OCI-LY7 (cell line): Measurements from ENCODE around the gene PUS7L. TPM values are rescaled to one million over a fixed set of nuclear protein-coding genes. Genes with fewer than 3 reads are reported as not detected.

Experiments used
- BruUV-seq: library from RNA; stranded (reverse); fragments of 400-500 nt; replicated peaks from 2 replicates; lab custom pipeline; 2021; lab: Mats Ljungman, UMichigan
- CTCF ChIA-PET: fragments of 300-600 bp; sonication (Branson Sonifier 250); formaldehyde crosslinking; loops from one replicate; lab custom pipeline; 2022; ENCODE audit warnings: antibody characterized with exemption; ENCODE audit not compliant: unreplicated experiment; lab: Charles Lee
- POLR2A ChIA-PET: fragments of 300-600 bp; sonication (Branson Sonifier 250); formaldehyde crosslinking; loops from one replicate; lab custom pipeline; 2022; ENCODE audit warnings: antibody characterized with exemption; lab: Charles Lee
- DNase-seq: peaks from one replicate; pipeline ENCODE4 v3.0.0-alpha.2; 2015; ENCODE audit warnings: low spot score
- H2AFZ ChIP-seq: fragments of 200-600 bp; sonication (generic), shearing (Covaris generic); 2 replicates; pipeline ENCODE4 v1.6.1; 2014; ENCODE audit warnings: mild to moderate bottlenecking, antibody characterized with exemption, low read length, moderate library complexity
- H3K27ac ChIP-seq: fragments of 200-600 bp; sonication (generic); 2 replicates; pipeline ENCODE4 v1.5.1; 2014; ENCODE audit warnings: mixed run types, low read depth, mild to moderate bottlenecking, moderate library complexity, low read length, inconsistent platforms; ENCODE audit not compliant: poor library complexity, severe bottlenecking
- H3K36me3 ChIP-seq: fragments of 200-600 bp; sonication (generic); 2 replicates; pipeline ENCODE4 v1.6.1; 2014; ENCODE audit warnings: mild to moderate bottlenecking, antibody characterized with exemption, low read length, moderate library complexity, mixed read lengths; ENCODE audit not compliant: insufficient read depth
- H3K4me1 ChIP-seq: fragments of 200-600 bp; sonication (generic); 2 replicates; pipeline ENCODE4 v1.5.1; 2014; ENCODE audit warnings: mild to moderate bottlenecking, low read length; ENCODE audit not compliant: insufficient read depth, poor library complexity, severe bottlenecking
- H3K4me2 ChIP-seq: fragments of 200-600 bp; sonication (generic); 2 replicates; pipeline ENCODE4 v1.6.1; 2014; ENCODE audit warnings: mild to moderate bottlenecking, low read length
- H3K4me3 ChIP-seq: fragments of 200-600 bp; sonication (generic); 2 replicates; pipeline ENCODE4 v1.5.1; 2014; ENCODE audit warnings: mild to moderate bottlenecking, low read depth, low read length; ENCODE audit not compliant: poor library complexity, severe bottlenecking
- H3K79me2 ChIP-seq: fragments of 200-600 bp; sonication (generic); 2 replicates; pipeline ENCODE4 v1.6.1; 2016; ENCODE audit warnings: low read depth, mild to moderate bottlenecking, low read length, moderate library complexity, mixed read lengths; ENCODE audit not compliant: insufficient read depth
- H3K9me2 ChIP-seq: fragments of 200-600 bp; sonication (generic); 2 replicates; pipeline ENCODE4 v1.6.1; 2016; ENCODE audit warnings: mild to moderate bottlenecking, low read length, mixed read lengths; ENCODE audit not compliant: insufficient read depth
- H3K9me3 ChIP-seq: fragments of 200-600 bp; sonication (generic); 2 replicates; pipeline ENCODE4 v1.6.1; 2014; ENCODE audit warnings: mild to moderate bottlenecking, mixed run types, low read length, mixed read lengths
- H4K20me1 ChIP-seq: fragments of 200-600 bp; sonication (generic); 2 replicates; pipeline ENCODE4 v1.6.1; 2014; ENCODE audit warnings: mild to moderate bottlenecking, antibody characterized with exemption, low read length, moderate library complexity, mixed read lengths; ENCODE audit not compliant: insufficient read depth
- EZH2phosphoT487 ChIP-seq: fragments of 200-600 bp; sonication (generic); IDR thresholded peaks from 2 replicates; pipeline ENCODE4 v1.6.1; 2018; ENCODE audit warnings: low read depth, borderline replicate concordance, mild to moderate bottlenecking, mixed run types, antibody characterized with exemption, low read length, moderate library complexity, mixed read lengths
- intact Hi-C: fragments of 100-400 bp; cut with micrococcal nuclease; formaldehyde crosslinking; loops from one replicate; pipeline ENCODE4 v1.10.0; 2022; ENCODE audit not compliant: unreplicated experiment
- total RNA-seq, 2 experiments: library from RNA; depleted of rRNA in 1 of 2; stranded (reverse); fragments of >200 nt in 1 of 2; shearing (Covaris generic) in 1 of 2; gene quantifications; 2 replicates each; pipeline ENCODE4 v1.2.3, GENCODE V29; 2014 to 2022
- TF ChIP-seq, protein P1 (sequence below): fragments of 200-600 bp; sonication (generic); conservative IDR thresholded peaks from 2 replicates; pipeline ENCODE4 v1.5.1; 2014; ENCODE audit warnings: mild to moderate bottlenecking, antibody characterized with exemption, low read length, moderate library complexity, mixed read lengths

PUS7L gene
- total RNA-seq, 2 experiments from 2014 or later = 20.5 to 23.3 TPM

DNA sequence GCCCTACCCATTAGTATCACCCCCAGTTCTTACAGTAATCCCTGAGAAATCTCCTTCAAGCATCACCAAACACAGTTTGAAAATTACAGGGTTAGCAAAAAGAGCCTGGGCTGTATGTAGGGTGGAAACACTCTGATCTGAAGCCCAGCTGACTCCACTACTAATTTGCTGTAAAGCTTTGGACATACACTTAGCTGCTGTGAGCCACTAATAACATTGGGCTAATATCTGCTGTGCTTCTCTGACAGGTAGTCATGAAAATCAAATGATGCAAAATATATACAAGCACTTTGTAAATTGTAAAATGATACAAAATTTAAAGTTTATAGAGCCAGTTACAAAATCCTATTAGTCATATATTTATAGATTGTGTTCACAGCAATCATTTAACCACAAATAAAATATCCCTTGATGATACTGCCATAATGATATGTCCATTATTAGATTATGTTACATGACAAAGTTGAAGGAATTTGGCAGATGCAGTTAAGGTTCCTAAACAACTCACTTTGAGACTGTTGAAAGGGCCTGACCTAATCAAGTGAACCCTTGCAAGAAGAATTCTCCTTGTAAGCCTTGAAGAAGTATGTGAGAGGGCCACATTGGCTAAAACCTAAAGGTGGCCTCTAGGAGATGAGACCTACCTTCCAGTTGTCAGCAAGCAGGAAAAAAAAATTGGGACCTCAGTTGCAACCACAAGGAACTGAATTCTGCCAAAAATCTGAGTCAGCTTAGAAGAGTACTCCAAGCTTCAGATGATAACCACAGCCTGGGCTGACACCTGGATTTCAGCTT lies 28.5 kb upstream of the PUS7L start:
- CTCF ChIA-PET = no interaction called here
- H3K4me3 ChIP-seq = no peak overlapping the region
- no peak overlapping the region for H3K4me2 ChIP-seq
- no peak for DNase-seq
- H3K79me2 ChIP-seq = no peaks in the 10 kb centered on the region
- no peak overlapping the region for H2AFZ ChIP-seq
- intact Hi-C loops = no loop called here
- no peaks in the 10 kb centered on the region for H3K9me2 ChIP-seq
- peaks cover 60% of the 10 kb centered on the region for H3K36me3 ChIP-seq
- H3K27ac ChIP-seq = no peak overlapping the region
- no peaks in the 10 kb centered on the region for H4K20me1 ChIP-seq
- H3K4me1 ChIP-seq = no peaks in the 10 kb centered on the region
- no peak for TF ChIP-seq EZH2phosphoT487
- BruUV-seq = TSS peak; percentile 36
- POLR2A ChIA-PET = interaction anchor here (0.8 to 1.8 kb wide), 6 partner anchors 9 to 160 kb away, joined by 3 to 9 read pairs (median 3); no protein-coding TSS in a partner anchor
- no peaks in the 10 kb centered on the region for H3K9me3 ChIP-seq

DNA sequence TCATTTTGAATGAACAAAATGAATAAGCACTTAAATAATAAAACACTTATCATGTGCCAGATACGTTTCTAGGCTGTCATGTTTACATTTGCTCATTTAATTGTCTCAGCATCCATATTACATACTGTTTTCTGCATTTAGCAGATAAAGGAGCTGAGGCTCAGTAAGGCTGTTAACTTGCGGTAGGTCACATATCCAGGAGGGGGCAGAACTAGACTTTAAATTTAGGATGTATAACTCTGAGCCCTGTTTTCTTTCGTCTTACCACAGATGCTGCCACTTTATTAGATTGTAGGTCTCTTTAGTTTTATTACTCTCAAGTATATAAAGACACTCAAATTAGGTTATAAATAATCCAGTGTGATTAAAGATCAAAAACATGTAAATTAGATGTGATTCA lies 17.9 kb upstream of the PUS7L start:
- no peak overlapping the region for H2AFZ ChIP-seq
- ChIA-PET POLR2A (interaction anchor here (0.8 to 2.1 kb wide), 3 partner anchors 15 to 108 kb away, joined by 3 to 5 read pairs (median 4); no protein-coding TSS in a partner anchor), CTCF (interaction anchor here (0.6 to 1.1 kb wide), 2 partner anchors 59 to 106 kb away, joined by 3 to 4 read pairs; no protein-coding TSS in a partner anchor)
- H3K9me2 ChIP-seq = no peaks in the 10 kb centered on the region
- H4K20me1 ChIP-seq = no peaks in the 10 kb centered on the region
- no peak overlapping the region for H3K4me2 ChIP-seq
- no peaks in the 10 kb centered on the region for H3K9me3 ChIP-seq
- no peak for TF ChIP-seq EZH2phosphoT487
- TF ChIP-seq, protein P1, sequence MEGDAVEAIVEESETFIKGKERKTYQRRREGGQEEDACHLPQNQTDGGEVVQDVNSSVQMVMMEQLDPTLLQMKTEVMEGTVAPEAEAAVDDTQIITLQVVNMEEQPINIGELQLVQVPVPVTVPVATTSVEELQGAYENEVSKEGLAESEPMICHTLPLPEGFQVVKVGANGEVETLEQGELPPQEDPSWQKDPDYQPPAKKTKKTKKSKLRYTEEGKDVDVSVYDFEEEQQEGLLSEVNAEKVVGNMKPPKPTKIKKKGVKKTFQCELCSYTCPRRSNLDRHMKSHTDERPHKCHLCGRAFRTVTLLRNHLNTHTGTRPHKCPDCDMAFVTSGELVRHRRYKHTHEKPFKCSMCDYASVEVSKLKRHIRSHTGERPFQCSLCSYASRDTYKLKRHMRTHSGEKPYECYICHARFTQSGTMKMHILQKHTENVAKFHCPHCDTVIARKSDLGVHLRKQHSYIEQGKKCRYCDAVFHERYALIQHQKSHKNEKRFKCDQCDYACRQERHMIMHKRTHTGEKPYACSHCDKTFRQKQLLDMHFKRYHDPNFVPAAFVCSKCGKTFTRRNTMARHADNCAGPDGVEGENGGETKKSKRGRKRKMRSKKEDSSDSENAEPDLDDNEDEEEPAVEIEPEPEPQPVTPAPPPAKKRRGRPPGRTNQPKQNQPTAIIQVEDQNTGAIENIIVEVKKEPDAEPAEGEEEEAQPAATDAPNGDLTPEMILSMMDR = peak; percentile 80
- BruUV-seq = no TSS peak
- no peak overlapping the region for H3K27ac ChIP-seq
- H3K4me1 ChIP-seq = no peaks in the 10 kb centered on the region
- no peak overlapping the region for H3K4me3 ChIP-seq
- peaks cover 78% of the 10 kb centered on the region for H3K36me3 ChIP-seq
- no peaks in the 10 kb centered on the region for H3K79me2 ChIP-seq
- intact Hi-C loops = loop anchor here (1.0 kb wide), 1 partner anchor 106 kb away; no protein-coding TSS in a partner anchor
- peak; percentile 43 for DNase-seq

DNA sequence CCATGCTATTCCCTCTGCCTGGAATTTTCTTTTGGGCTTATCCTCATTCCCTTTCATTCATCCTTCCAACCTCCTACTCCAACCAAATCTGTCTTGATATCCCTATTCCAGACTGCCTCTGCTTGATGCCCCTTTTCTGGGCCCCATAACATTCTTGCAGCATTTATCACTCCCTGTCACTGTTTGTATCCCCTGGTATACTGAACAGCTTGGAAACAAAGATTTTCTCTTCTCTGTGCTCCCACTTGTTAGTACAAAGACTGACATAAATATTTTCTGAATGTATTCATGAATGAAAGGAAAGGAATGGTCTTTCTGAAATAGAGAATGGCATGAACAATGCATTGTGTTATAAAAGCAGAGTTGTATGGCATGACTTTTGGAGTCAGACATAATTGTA lies 7.7 kb upstream of the PUS7L start:
- DNase-seq = no peak
- no peak overlapping the region for H3K4me2 ChIP-seq
- intact Hi-C loops = no loop called here
- no TSS peak for BruUV-seq
- peaks cover 4% of the 10 kb centered on the region; the same call in 1 of the 2 replicates for H4K20me1 ChIP-seq
- ChIA-PET CTCF (no interaction called here), POLR2A (interaction anchor here (0.6 kb wide), 1 partner anchor 43 kb away, joined by 3 read pairs; no protein-coding TSS in a partner anchor)
- peaks cover 12% of the 10 kb centered on the region; the same call in 1 of the 2 replicates for H3K79me2 ChIP-seq
- TF ChIP-seq, protein P1 = no peak
- no peak for TF ChIP-seq EZH2phosphoT487
- peaks cover 48% of the 10 kb centered on the region for H3K36me3 ChIP-seq
- no peak overlapping the region for H3K27ac ChIP-seq
- H2AFZ ChIP-seq = no peak overlapping the region
- H3K4me1 ChIP-seq = peaks cover 17% of the 10 kb centered on the region
- H3K4me3 ChIP-seq = no peak overlapping the region
- H3K9me3 ChIP-seq = 0 out of 2 replicates have a peak, but pooled peaks cover 4% of the 10 kb centered on the region
- no peaks in the 10 kb centered on the region for H3K9me2 ChIP-seq
